AG04450 (cell line): ENCODE measurements around the gene SLC39A3. TPM values are rescaled to one million over a fixed set of nuclear protein-coding genes. Genes with fewer than 3 reads are reported as not detected.

Experiments used
- CTCF ChIA-PET: fragments of 300-600, 350-600 bp; formaldehyde crosslinking; extraction: SDS; loops from one replicate; lab custom pipeline; 2022; ENCODE audit warnings: antibody characterized with exemption, inconsistent platforms; lab: Charles Lee
- POLR2A ChIA-PET: fragments of 350-600 bp; formaldehyde crosslinking; extraction: SDS; loops from one replicate; lab custom pipeline; 2021; ENCODE audit warnings: antibody characterized with exemption, inconsistent platforms; lab: Yijun Ruan, JAX
- DNase-seq: peaks from one replicate; pipeline ENCODE4 v3.0.0-alpha.2; 2011; ENCODE audit warnings: low read depth, low spot score
- H3K27ac ChIP-seq: one replicate; pipeline ENCODE4 v1.5.1; 2012; ENCODE audit warnings: low read depth, low read length, control low read depth
- H3K27me3 ChIP-seq: one replicate; pipeline ENCODE4 v1.6.0; 2012; ENCODE audit warnings: low read length; ENCODE audit not compliant: control insufficient read depth, insufficient read depth
- H3K4me3 ChIP-seq: 2 replicates; pipeline ENCODE4 v1.5.1; 2011; ENCODE audit warnings: mild to moderate bottlenecking, low read depth, low read length, control low read depth
- H3K9me3 ChIP-seq: 2 replicates; pipeline ENCODE4 v1.5.1; 2012; ENCODE audit warnings: low read length; ENCODE audit not compliant: control insufficient read depth, insufficient read depth
- polyA plus RNA-seq: library from polyadenylated mRNA; depleted of rRNA; stranded (reverse); fragments of >200 nt; gene quantifications from 2 replicates; pipeline ENCODE4 v1.2.3, GENCODE V29; 2011
- TF ChIP-seq, protein P1 (sequence below): IDR thresholded peaks from 2 replicates; pipeline ENCODE4 v1.5.1; 2011; ENCODE audit warnings: low read depth, low read length, control low read depth, inconsistent platforms

SLC39A3 gene
- polyA plus RNA-seq, 1 experiment = 27.9 TPM

DNA sequence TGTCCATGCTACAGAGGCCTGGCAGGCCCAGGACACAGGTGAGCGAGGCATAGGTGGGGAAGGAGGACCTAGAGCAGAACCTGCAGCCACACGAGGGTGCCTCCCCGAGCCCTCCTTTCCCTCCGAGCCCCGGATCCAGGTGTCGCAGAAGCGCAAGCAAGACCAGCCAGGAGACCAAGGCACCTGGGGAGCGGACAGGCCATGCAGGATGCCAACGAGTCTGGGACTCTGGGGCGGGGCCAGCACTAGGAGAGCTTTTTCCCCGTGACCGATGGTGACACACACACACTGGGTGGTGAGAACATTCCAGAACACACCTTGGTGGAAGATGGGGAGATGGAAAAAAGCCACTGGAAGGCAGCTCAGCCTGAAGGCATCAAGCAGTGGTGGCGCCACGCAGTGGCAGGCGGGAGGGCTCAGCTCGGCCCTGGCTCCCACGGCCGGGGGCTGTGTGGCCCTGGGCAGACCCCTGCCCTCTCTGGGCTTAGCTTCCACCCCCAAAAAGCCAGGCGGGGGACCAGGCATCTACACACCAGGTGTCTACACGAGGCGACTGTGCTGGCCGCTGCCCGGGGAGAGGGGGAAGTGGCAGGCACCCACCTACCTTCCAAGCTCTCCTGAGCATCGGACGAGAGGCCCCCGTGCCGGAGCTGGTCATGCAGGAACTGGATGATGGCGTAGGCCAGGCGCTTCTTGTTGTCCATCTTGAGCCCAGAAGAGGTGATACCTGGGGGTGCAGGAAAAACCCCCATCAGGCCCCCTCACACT is 28.7 kb upstream of the SLC39A3 start:
- ChIA-PET POLR2A (interaction anchor here (0.6 kb wide), 1 partner anchor 106 kb away, joined by 3 read pairs; no protein-coding TSS in a partner anchor), CTCF (no interaction called here)

DNA sequence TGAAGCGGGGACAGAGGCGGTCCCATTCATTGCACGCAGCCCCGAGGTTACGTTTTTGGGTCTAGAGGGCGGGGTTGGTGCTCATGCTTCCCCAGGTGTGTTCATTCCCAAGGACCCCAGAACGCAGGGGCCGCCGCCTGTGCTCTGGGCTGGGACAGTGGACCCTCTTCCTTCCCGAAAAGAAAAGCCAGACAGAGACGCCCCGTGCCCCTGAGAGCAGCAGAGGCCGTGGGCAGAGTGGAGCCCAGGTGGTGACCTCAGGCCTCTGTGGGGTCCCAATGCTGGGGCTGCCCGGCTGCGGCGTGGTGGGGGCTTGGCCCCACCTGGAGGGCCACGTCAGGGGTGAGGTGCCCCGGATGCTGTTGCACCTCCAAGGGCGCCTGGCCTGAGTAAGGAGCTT is 27.9 kb upstream of the SLC39A3 start:
- no peak for DNase-seq
- no peak overlapping the region for H3K27ac ChIP-seq
- no peak overlapping the region for H3K4me3 ChIP-seq
- TF ChIP-seq, protein P1, sequence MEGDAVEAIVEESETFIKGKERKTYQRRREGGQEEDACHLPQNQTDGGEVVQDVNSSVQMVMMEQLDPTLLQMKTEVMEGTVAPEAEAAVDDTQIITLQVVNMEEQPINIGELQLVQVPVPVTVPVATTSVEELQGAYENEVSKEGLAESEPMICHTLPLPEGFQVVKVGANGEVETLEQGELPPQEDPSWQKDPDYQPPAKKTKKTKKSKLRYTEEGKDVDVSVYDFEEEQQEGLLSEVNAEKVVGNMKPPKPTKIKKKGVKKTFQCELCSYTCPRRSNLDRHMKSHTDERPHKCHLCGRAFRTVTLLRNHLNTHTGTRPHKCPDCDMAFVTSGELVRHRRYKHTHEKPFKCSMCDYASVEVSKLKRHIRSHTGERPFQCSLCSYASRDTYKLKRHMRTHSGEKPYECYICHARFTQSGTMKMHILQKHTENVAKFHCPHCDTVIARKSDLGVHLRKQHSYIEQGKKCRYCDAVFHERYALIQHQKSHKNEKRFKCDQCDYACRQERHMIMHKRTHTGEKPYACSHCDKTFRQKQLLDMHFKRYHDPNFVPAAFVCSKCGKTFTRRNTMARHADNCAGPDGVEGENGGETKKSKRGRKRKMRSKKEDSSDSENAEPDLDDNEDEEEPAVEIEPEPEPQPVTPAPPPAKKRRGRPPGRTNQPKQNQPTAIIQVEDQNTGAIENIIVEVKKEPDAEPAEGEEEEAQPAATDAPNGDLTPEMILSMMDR = no peak
- ChIA-PET POLR2A (no interaction called here), CTCF (no interaction called here)
- no peaks in the 10 kb centered on the region; the same call in 1 of the 2 replicates for H3K9me3 ChIP-seq
- H3K27me3 ChIP-seq = no peaks in the 10 kb centered on the region

More for the DNA sequence above, 28.7 kb upstream of the SLC39A3 start:
- Histone ChIP-seq H3K4me3 (no peak overlapping the region), H3K27ac (no peak overlapping the region), H3K27me3 (no peaks in the 10 kb centered on the region), H3K9me3 (no peaks in the 10 kb centered on the region; the same call in 1 of the 2 replicates)
- TF ChIP-seq, protein P1 = no peak
- no peak for DNase-seq

DNA sequence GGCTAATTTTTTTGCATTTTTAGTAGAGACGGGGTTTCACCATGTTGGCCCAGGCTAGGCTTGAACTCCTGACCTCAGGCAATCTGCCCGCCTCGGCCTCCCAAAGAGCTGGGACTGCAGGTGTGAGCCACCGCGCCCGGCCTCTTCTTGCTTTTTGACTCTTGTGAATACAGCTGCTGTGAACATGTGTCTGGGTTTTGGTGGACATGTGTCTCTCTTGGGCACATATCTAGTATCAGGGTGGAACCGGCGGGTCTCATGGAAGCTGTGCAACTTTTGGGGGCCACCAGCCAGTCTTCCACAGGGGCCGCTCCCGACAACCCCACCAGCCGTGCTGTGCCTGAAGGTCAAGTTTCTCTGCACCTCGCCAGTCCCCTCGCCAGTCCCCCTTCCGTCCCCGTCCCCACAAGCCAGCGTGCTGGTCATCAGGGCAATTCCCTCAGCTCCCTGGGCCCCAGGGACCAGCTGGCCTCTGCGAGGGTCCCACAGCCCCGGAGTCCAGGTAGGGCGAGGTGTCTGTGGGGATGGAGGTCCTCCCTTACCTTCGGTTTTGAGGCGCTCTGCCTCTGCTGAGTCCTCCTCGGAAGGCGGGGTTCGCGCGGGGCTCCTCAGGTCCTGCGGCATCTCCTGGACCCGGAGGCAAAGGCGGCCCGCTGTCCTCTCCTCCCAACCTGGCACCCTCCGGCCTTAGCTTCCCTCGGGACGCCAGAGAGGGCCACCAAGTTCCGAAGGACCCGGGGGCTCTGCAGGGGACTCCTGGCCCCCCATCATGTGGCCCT is 27.0 kb upstream of the SLC39A3 start:
- H3K27me3 ChIP-seq = no peaks in the 10 kb centered on the region
- ChIA-PET POLR2A (no interaction called here), CTCF (no interaction called here)
- H3K9me3 ChIP-seq = no peaks in the 10 kb centered on the region; the same call in 1 of the 2 replicates
- DNase-seq = no peak
- TF ChIP-seq, protein P1 = no peak
- H3K27ac ChIP-seq = no peak overlapping the region
- H3K4me3 ChIP-seq = no peak overlapping the region

DNA sequence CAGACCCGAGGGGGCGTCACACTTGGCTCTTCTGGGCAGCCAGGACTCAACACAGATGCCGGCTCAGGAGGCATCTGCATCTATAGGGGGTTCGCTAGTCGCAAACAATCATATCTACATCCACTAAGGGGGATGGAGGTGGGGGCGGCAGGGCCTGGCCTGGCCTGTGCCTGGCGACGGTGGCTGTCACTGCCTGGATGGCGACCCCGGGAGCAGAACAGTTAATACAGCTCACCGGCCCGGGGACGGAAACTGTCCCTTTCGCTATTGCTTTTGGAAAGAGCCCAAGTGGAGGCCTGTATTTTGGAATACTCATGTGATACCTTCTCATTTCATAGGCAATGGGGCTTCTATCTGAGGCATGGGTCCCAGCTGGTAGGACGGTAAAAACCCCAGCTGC is 25.6 kb upstream of the SLC39A3 start:
- H3K27ac ChIP-seq = no peak overlapping the region
- H3K9me3 ChIP-seq = no peaks in the 10 kb centered on the region
- ChIA-PET CTCF (no interaction called here), POLR2A (no interaction called here)
- no peak for DNase-seq
- H3K27me3 ChIP-seq = no peaks in the 10 kb centered on the region
- TF ChIP-seq, protein P1 = no peak
- no peak overlapping the region for H3K4me3 ChIP-seq

DNA sequence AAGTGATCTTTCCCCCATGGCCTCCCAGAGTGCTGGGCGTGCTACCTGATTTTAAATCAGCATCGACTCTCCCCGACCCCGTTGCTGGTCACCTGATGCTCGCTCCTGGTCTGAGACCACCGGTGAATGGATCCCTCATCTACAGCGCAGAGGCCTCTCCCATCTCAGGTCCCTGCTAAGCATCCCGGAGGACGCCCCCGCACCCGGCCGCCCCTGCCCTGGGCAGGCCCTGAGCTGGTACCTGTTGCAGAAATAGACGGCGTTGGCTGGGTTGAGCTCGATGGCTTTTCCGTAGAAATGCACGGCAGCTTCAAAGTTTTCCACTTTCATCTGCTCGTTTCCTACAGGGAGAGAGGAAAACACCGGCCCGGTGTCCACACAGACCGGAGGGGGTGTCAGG is 25.1 kb upstream of the SLC39A3 start:
- no peak for DNase-seq
- ChIA-PET POLR2A (no interaction called here), CTCF (no interaction called here)
- H3K9me3 ChIP-seq = no peaks in the 10 kb centered on the region
- no peak overlapping the region for H3K27ac ChIP-seq
- H3K27me3 ChIP-seq = no peaks in the 10 kb centered on the region
- TF ChIP-seq, protein P1 = no peak
- no peak overlapping the region for H3K4me3 ChIP-seq
